ENCODE data around the gene TCF7L1.

GRCh38 chr2:85135660-85135914 lies 2.4 kb downstream of the TCF7L1 start:
- no peak for TF ChIP-seq CTCF (IDR thresholded peaks at IDR 0.05)
- TF ChIP-seq POLR2A (IDR thresholded peaks at IDR 0.05): no peak

Measured in esophagus squamous epithelium (tissue), 4 donors.